Measurements from ENCODE around the gene PACSIN1. TPM values are rescaled to one million over a fixed set of nuclear protein-coding genes. Genes with fewer than 3 reads are reported as not detected.

Gene PACSIN1
- total RNA-seq, 3 donors from 2014 or later (not counting 1 experiment from before 2014, with no cell fraction given), result 2.2 to 6.6 (median 3.9) TPM

DNA sequence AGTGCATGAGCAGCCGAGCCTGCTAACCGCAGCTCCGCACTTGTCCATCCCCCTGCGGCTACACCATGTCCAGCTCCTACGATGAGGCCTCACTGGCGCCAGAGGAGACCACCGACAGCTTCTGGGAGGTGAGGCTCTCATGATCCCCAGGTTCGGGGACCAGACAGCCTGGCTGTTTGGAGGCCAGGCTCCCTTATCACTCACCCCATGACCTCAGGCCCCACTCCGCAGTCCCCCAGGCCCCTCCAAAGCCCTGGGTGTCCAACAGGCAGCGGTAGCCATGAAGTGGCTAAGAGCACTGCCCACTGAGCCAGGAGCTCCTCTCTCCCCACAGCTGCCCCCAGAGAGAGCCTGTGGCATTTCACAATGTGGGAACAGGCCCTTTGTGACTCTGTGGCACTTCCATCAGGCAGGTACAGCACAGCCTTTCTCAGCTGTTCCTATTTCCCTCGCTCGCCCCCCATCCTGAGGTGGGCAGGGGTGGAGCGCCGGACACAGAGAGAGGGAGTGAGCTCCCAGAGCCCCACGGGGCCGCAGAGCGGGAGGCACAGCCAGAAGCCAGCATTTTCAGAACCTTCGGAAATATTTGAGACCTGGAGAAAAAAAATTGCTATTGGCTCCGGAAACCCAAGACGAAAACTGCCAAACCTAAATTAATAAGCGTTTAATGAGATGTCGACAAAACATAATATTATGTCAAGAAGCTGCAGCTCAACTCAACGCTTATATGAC is 60.5 kb downstream of the PACSIN1 start:
- H3K9me3 ChIP-seq (ENCODE audit: control insufficient read depth, insufficient read depth, low read length), result no peaks in the 10 kb centered on the region
- Mint-ChIP-seq H3K27me3 (ENCODE audit: low read depth in 2 of 2) (no peaks in the 10 kb centered on the region), H3K4me3 (peak overlapping the region; percentile 37), H3K27ac (no peak overlapping the region), H3K4me1 (peaks cover 20 to 23% of the 10 kb centered on the region in 2 donors), H3K9me3 (no peaks in the 10 kb centered on the region), H3K36me3 (no peaks in the 10 kb centered on the region)
- DNase-seq, result no peak
- ATAC-seq, result no peak
- intact Hi-C loops (cut with micrococcal nuclease), result loop anchor here (2.0 to 5.0 kb wide), 2 partner anchors 82 to 284 kb away; no protein-coding TSS in a partner anchor
- peak overlapping the region; percentile 5 for H3K4me3 ChIP-seq (ENCODE audit: low read length)
- no peaks in the 10 kb centered on the region for H3K36me3 ChIP-seq (ENCODE audit: control insufficient read depth, insufficient read depth, low read length)
- H3K27ac ChIP-seq (ENCODE audit: low read length), result peak overlapping the region; percentile 2
- TF ChIP-seq CTCF (IDR thresholded peaks at IDR 0.05), result no peak
- 94% methylated on average over 20 of the region's 23 CpGs for WGBS (ENCODE audit: insufficient coverage)
- H3K27me3 ChIP-seq (ENCODE audit: control insufficient read depth, insufficient read depth, low read length), result no peaks in the 10 kb centered on the region
- H3K4me1 ChIP-seq (ENCODE audit: control insufficient read depth, insufficient read depth, low read length), result peaks cover 50% of the 10 kb centered on the region

DNA sequence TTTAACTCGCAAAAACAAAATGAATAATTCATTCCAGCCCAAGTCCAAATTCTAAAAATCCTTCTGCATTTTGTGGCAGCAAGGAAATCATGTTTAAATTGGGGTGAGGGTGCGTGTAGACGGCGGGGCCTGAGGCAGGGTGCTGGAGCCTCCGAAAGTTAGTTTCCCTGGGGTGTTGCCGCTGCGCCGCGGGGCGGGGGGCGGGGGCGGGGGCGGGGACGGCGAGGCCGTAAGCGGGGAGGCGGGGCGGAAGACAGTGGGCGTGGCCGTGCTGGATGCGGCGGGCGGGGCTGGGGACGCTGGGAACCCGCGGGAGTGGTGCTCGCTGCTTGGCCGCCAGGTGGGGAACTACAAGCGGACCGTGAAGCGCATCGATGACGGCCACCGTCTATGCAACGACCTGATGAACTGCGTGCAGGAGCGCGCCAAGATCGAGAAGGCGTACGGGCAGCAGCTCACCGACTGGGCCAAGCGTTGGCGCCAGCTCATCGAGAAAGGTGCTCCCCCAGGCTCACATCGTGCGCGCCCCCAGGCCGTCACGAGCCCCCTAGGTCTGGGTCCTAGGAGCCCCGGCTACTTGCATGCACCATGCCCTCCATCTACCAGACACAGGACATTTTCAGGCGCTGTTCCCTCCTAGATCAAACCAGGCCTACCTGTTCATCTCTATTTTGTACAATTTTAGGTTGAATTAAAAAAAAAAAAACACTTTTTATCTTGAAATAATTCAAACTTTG is 61.3 kb downstream of the PACSIN1 start:
- TF ChIP-seq CTCF (IDR thresholded peaks at IDR 0.05), result peak; percentile 72
- DNase-seq (peak; percentile 93 to 97), ATAC-seq (peak; percentile 96 to 99 (median 98))
- peaks cover 42% of the 10 kb centered on the region for H3K4me1 ChIP-seq (ENCODE audit: control insufficient read depth, insufficient read depth, low read length)
- H3K4me1 Mint-ChIP-seq, result peaks cover 20 to 21% of the 10 kb centered on the region in 2 donors
- peak overlapping the region in 1 of 2 donors; percentile 30 for H3K27ac Mint-ChIP-seq
- peak overlapping the region; percentile 73 for H3K4me3 Mint-ChIP-seq
- no peaks in the 10 kb centered on the region for H3K36me3 ChIP-seq (ENCODE audit: control insufficient read depth, insufficient read depth, low read length)
- H3K36me3 Mint-ChIP-seq, result no peaks in the 10 kb centered on the region
- no peaks in the 10 kb centered on the region for H3K9me3 Mint-ChIP-seq
- intact Hi-C loops (cut with micrococcal nuclease), result loop anchor here (2.0 to 5.0 kb wide), 2 partner anchors 82 to 285 kb away; no protein-coding TSS in a partner anchor
- H3K27me3 ChIP-seq (ENCODE audit: control insufficient read depth, insufficient read depth, low read length), result no peaks in the 10 kb centered on the region
- H3K27ac ChIP-seq (ENCODE audit: low read length), result peak overlapping the region; percentile 2
- no peaks in the 10 kb centered on the region for H3K9me3 ChIP-seq (ENCODE audit: control insufficient read depth, insufficient read depth, low read length)
- peak overlapping the region; percentile 5 for H3K4me3 ChIP-seq (ENCODE audit: low read length)
- WGBS (ENCODE audit: insufficient coverage), result 4% methylated on average over 51 of the region's 53 CpGs
- no peaks in the 10 kb centered on the region for H3K27me3 Mint-ChIP-seq (ENCODE audit: low read depth in 2 of 2)

GRCh38 chr6:34527751-34528670 is 62.1 kb downstream of the PACSIN1 start:
- H3K27ac Mint-ChIP-seq, result peak overlapping the region in 1 of 2 donors; percentile 30
- Histone ChIP-seq H3K4me3 (ENCODE audit: low read length) (no peak overlapping the region), H3K9me3 (ENCODE audit: control insufficient read depth, insufficient read depth, low read length) (no peaks in the 10 kb centered on the region), H3K4me1 (ENCODE audit: control insufficient read depth, insufficient read depth, low read length) (peaks cover 34% of the 10 kb centered on the region), H3K36me3 (ENCODE audit: control insufficient read depth, insufficient read depth, low read length) (no peaks in the 10 kb centered on the region), H3K27ac (ENCODE audit: low read length) (no peak overlapping the region), H3K27me3 (ENCODE audit: control insufficient read depth, insufficient read depth, low read length) (no peaks in the 10 kb centered on the region)
- 95% methylated on average over 11 of the region's 12 CpGs for WGBS (ENCODE audit: insufficient coverage)
- TF ChIP-seq CTCF (IDR thresholded peaks at IDR 0.05), result no peak
- no peaks in the 10 kb centered on the region for H3K9me3 Mint-ChIP-seq
- no peaks in the 10 kb centered on the region for H3K36me3 Mint-ChIP-seq
- H3K4me1 Mint-ChIP-seq, result peaks cover 16 to 17% of the 10 kb centered on the region in 2 donors
- H3K27me3 Mint-ChIP-seq (ENCODE audit: low read depth in 2 of 2), result no peaks in the 10 kb centered on the region
- intact Hi-C loops (cut with micrococcal nuclease), result loop anchor here (2.0 to 5.0 kb wide), 2 partner anchors 81 to 286 kb away; no protein-coding TSS in a partner anchor
- ATAC-seq (no peak), DNase-seq (no peak)
- peak overlapping the region; percentile 73 for H3K4me3 Mint-ChIP-seq
